ENCODE measurements around the gene MIER2.

- TF ChIP-seq CTCF (IDR thresholded peaks at IDR 0.05; ENCODE audit: low read length) (no peak), EZH2phosphoT487 (IDR thresholded peaks at IDR 0.05; ENCODE audit: low read length) (no peak)
Measured at GRCh38 chr19:384799-385169, 40.2 kb upstream of the MIER2 start.

Data from MM.1S (cell line).